ENCODE results near the gene PCNX2.
"Not testable (repeated sequence)": the region's sequence is repeated elsewhere in the genome, so short reads cannot be mapped to it uniquely, and the experiment has no call there.

PCNX2 gene

GRCh38 chr1:233005156-233005555 is 290.4 kb downstream of the PCNX2 start:
- DNase-seq: no peak

- no peak for DNase-seq
These were observed 291.1 kb downstream of the PCNX2 start for GRCh38 chr1:233004451-233004850.

GRCh38 chr1:233003638-233004037 is 291.9 kb downstream of the PCNX2 start:
- DNase-seq: not testable (repeated sequence)

GRCh38 chr1:232999956-233000625 is 295.4 kb downstream of the PCNX2 start:
- no peak for DNase-seq

GRCh38 chr1:232998646-232999045 is 296.9 kb downstream of the PCNX2 start:
- DNase-seq: no peak

- no peak for DNase-seq
These were observed 297.4 kb downstream of the PCNX2 start for GRCh38 chr1:232998138-232998537.

GRCh38 chr1:232996143-232996542 is 299.4 kb downstream of the PCNX2 start:
- no peak for DNase-seq

GRCh38 chr1:232995189-232995588 is 300.3 kb downstream of the PCNX2 start:
- no peak for DNase-seq

GRCh38 chr1:232993555-232993954 is 302.0 kb downstream of the PCNX2 start:
- no peak for DNase-seq

GRCh38 chr1:232992227-232992626 is 303.3 kb downstream of the PCNX2 start:
- DNase-seq: no peak

- DNase-seq: no peak
These were observed 304.3 kb downstream of the PCNX2 start for GRCh38 chr1:232991238-232991637.

GRCh38 chr1:232990176-232991128 is 305.1 kb downstream of the PCNX2 start:
- DNase-seq: no peak

GRCh38 chr1:232988572-232989040 is 306.9 kb downstream of the PCNX2 start:
- no peak for DNase-seq

- no peak for DNase-seq
These were observed 307.8 kb downstream of the PCNX2 start for GRCh38 chr1:232987774-232988140.

- DNase-seq: no peak
These were observed 308.3 kb downstream of the PCNX2 start for GRCh38 chr1:232987046-232987773.

GRCh38 chr1:232986527-232986922 is 309.0 kb downstream of the PCNX2 start:
- no peak for DNase-seq

- no peak for DNase-seq
These were observed 309.5 kb downstream of the PCNX2 start for GRCh38 chr1:232985882-232986526.

GRCh38 chr1:232984577-232985425 is 310.7 kb downstream of the PCNX2 start:
- DNase-seq: no peak

GRCh38 chr1:232983817-232984567 is 311.5 kb downstream of the PCNX2 start:
- DNase-seq: no peak

- DNase-seq: no peak
These were observed 312.1 kb downstream of the PCNX2 start for GRCh38 chr1:232983375-232983774.
